Measurements from ENCODE around the gene TMEM161A. TPM values are rescaled to one million over a fixed set of nuclear protein-coding genes. Genes with fewer than 3 reads are reported as not detected.

Gene TMEM161A
- total and polyA plus RNA-seq, 9 of the 15 experiments (the other 6 are each of a cell fraction or from before 2014, with no cell fraction given), result 0.63 to 92.3 (median 38.9) TPM

GRCh38 chr19:19171821-19172532, 33.7 kb upstream of the TMEM161A start (continued):
- TF ChIP-seq PRPF4 (IDR thresholded peaks at IDR 0.05; ENCODE audit: insufficient read depth, low read depth, low read length, poor library complexity, severe bottlenecking), result no peak
- TF ChIP-seq PML (IDR thresholded peaks at IDR 0.05; ENCODE audit: low read length), result no peak
- TF ChIP-seq ZNF449 (CRISPR knock-in tag; IDR thresholded peaks at IDR 0.05), result no peak
- no peak for TF ChIP-seq ZNF644 (tag; IDR thresholded peaks at IDR 0.05; ENCODE audit: low read depth)
- TF ChIP-seq MCM3 (IDR thresholded peaks at IDR 0.05), result no peak
- TF ChIP-seq NFXL1 (CRISPR knock-in tag; IDR thresholded peaks at IDR 0.05), result no peak
- no peak for TF ChIP-seq SNRNP70 (optimal IDR thresholded peaks at IDR 0.05; ENCODE audit: low read depth, low read length)
- TF ChIP-seq ZNF121 (CRISPR knock-in tag; conservative IDR thresholded peaks at IDR 0.05), result no peak
- no peak for TF ChIP-seq YBX1 (IDR thresholded peaks at IDR 0.05)
- no peak for TF ChIP-seq IRF1 (CRISPR knock-in tag; IDR thresholded peaks at IDR 0.05; ENCODE audit: borderline replicate concordance)
- no peak for TF ChIP-seq ZNF316 (IDR thresholded peaks at IDR 0.05)
- no peak for TF ChIP-seq DEAF1 (CRISPR knock-in tag; IDR thresholded peaks at IDR 0.05)
- TF ChIP-seq CBX8 (IDR thresholded peaks at IDR 0.05; ENCODE audit: borderline replicate concordance, extremely low read depth, low read depth, low read length, poor library complexity, severe bottlenecking), result no peak
- TF ChIP-seq SETDB1 (IDR thresholded peaks at IDR 0.05; ENCODE audit: low read length), result no peak
- TF ChIP-seq ZNF398 (CRISPR knock-in tag; IDR thresholded peaks at IDR 0.05), result no peak
- no peak for TF ChIP-seq ZFP91 (CRISPR knock-in tag; IDR thresholded peaks at IDR 0.05)
- peak; percentile 66 for TF ChIP-seq BRD9 (IDR thresholded peaks at IDR 0.05; ENCODE audit: low read depth, partially characterized antibody)
